ENCODE measurements around the gene COP1.

GRCh38 chr1:176110203-176110602 is 96.9 kb downstream of the COP1 start:
- no peak for TF ChIP-seq CTCF (IDR thresholded peaks at IDR 0.05)
- TF ChIP-seq POLR2A (IDR thresholded peaks at IDR 0.05) = no peak

Measured in breast epithelium (tissue), 3 donors.